CD14-positive monocyte (primary cell): ENCODE measurements around the gene ATXN1. TPM values are rescaled to one million over a fixed set of nuclear protein-coding genes. Genes with fewer than 3 reads are reported as not detected.

Experiments
- DNase-seq, 3 donors: peaks; one replicate each; pipeline ENCODE4 v3.0.0-alpha.2; 2011 to 2022
- H2AFZ ChIP-seq: 2 replicates; pipeline ENCODE4 v1.6.0; 2012; ENCODE audit warnings: mild to moderate bottlenecking, low read depth, low read length, inconsistent platforms; ENCODE audit not compliant: insufficient read depth, poor library complexity, severe bottlenecking
- H3K27ac ChIP-seq, 2 donors: 1 replicate in 1 of 2; 2 replicates in 1 of 2; pipeline ENCODE4 v1.5.1; 2012 to 2013; ENCODE audit warnings: low read length in 2 of 2, control low read depth in 1 of 2, inconsistent platforms in 1 of 2, low read depth in 1 of 2, mild to moderate bottlenecking in 1 of 2
- H3K27me3 ChIP-seq, 2 donors: one replicate each; pipeline versions ENCODE4 v1.6.0 to v1.6.1; 2011 to 2013; ENCODE audit warnings: low read length in 2 of 2; ENCODE audit not compliant: control insufficient read depth in 2 of 2, insufficient read depth in 2 of 2
- H3K36me3 ChIP-seq, 2 donors: replicated peaks in 1 of 2; 1 replicate in 1 of 2; 2 replicates in 1 of 2; pipeline versions ENCODE4 v1.5.1 to v1.6.1; 2012 to 2013; ENCODE audit warnings: low read length in 2 of 2, control low read depth in 1 of 2, inconsistent platforms in 1 of 2, mild to moderate bottlenecking in 1 of 2; ENCODE audit not compliant: insufficient read depth in 2 of 2, control insufficient read depth in 1 of 2
- H3K4me1 ChIP-seq, 2 donors: 1 replicate in 1 of 2; 2 replicates in 1 of 2; pipeline versions ENCODE4 v1.5.1 to v1.6.1; 2012 to 2013; ENCODE audit warnings: low read length in 2 of 2, control low read depth in 1 of 2, inconsistent platforms in 1 of 2, mild to moderate bottlenecking in 1 of 2, moderate library complexity in 1 of 2; ENCODE audit not compliant: insufficient read depth in 2 of 2, control insufficient read depth in 1 of 2
- H3K4me2 ChIP-seq: replicated peaks from 2 replicates; pipeline ENCODE3; 2012; ENCODE audit warnings: low read length, moderate library complexity, mild to moderate bottlenecking; ENCODE audit not compliant: poor library complexity, severe bottlenecking; ENCODE audit errors: extremely low read depth
- H3K4me3 ChIP-seq, 3 experiments: fragments of 200-600 bp in 1 of 3; sonication (generic) in 1 of 3; replicated peaks in 1 of 3; 1 replicate in 2 of 3; 2 replicates in 1 of 3; pipeline ENCODE4 v1.5.1; 2011 to 2013; ENCODE audit warnings: low read length in 3 of 3, mild to moderate bottlenecking in 3 of 3, control low read depth in 2 of 3, low read depth in 2 of 3, inconsistent platforms in 1 of 3, moderate library complexity in 1 of 3
- H3K79me2 ChIP-seq: 2 replicates; pipeline ENCODE4 v1.6.0; 2012; ENCODE audit warnings: mild to moderate bottlenecking, control low read depth, inconsistent platforms, low read length, moderate library complexity; ENCODE audit not compliant: insufficient read depth
- H3K9ac ChIP-seq: 2 replicates; pipeline ENCODE4 v1.6.0; 2017; ENCODE audit warnings: low read length, mild to moderate bottlenecking; ENCODE audit not compliant: insufficient read depth, poor library complexity, severe bottlenecking
- H3K9me3 ChIP-seq, 2 donors: replicated peaks in 1 of 2; 1 replicate in 1 of 2; 2 replicates in 1 of 2; pipeline versions ENCODE4 v1.5.1 to v1.6.1; 2012 to 2013; ENCODE audit warnings: low read length in 2 of 2, control low read depth in 1 of 2; ENCODE audit not compliant: control insufficient read depth in 1 of 2, insufficient read depth in 1 of 2
- H4K20me1 ChIP-seq: 2 replicates; pipeline ENCODE4 v1.6.0; 2012; ENCODE audit warnings: mild to moderate bottlenecking, low read length, control low read depth, moderate library complexity; ENCODE audit not compliant: insufficient read depth
- H3K27ac Mint-ChIP-seq, 7 donors: one replicate each; pipeline ENCODE4 v1.8.0; 2020; ENCODE audit warnings: mild to moderate bottlenecking in 7 of 7, mixed read lengths in 7 of 7, moderate library complexity in 6 of 7, inconsistent platforms in 2 of 7
- H3K27me3 Mint-ChIP-seq, 3 donors: one replicate each; pipeline ENCODE4 v1.8.0; 2021 to 2022; ENCODE audit warnings: low read depth in 3 of 3, mild to moderate bottlenecking in 3 of 3, mixed read lengths in 3 of 3, moderate library complexity in 3 of 3, inconsistent platforms in 1 of 3
- H3K36me3 Mint-ChIP-seq, 2 donors: one replicate each; pipeline ENCODE4 v1.8.0; 2020; ENCODE audit warnings: mixed read lengths in 2 of 2, inconsistent platforms in 1 of 2, mild to moderate bottlenecking in 1 of 2
- H3K4me1 Mint-ChIP-seq: one replicate; pipeline ENCODE4 v1.8.0; 2020; ENCODE audit warnings: mild to moderate bottlenecking, mixed read lengths
- H3K4me3 Mint-ChIP-seq, 2 donors: one replicate each; pipeline ENCODE4 v1.8.0; 2020; ENCODE audit warnings: mild to moderate bottlenecking in 2 of 2, mixed read lengths in 2 of 2, moderate library complexity in 1 of 2
- H3K9me3 Mint-ChIP-seq, 7 donors: one replicate each; pipeline ENCODE4 v1.8.0; 2020 to 2022; ENCODE audit warnings: mixed read lengths in 7 of 7, mild to moderate bottlenecking in 6 of 7, moderate library complexity in 6 of 7, inconsistent platforms in 2 of 7
- WGBS: methylation state at CpG from one replicate; pipeline ENCODE4 v1.1.5; 2013; ENCODE audit warnings: missing lambda C conversion rate; ENCODE audit not compliant: insufficient coverage; 5-methylcytosine and 5-hydroxymethylcytosine counted together
- intact Hi-C, 2 donors: fragments of 100-400 bp; cut with micrococcal nuclease; formaldehyde crosslinking; loops; one replicate each; pipeline versions ENCODE4 v1.15.0 to v1.15.1; 2023
- polyA plus RNA-seq, 3 donors: library from polyadenylated mRNA; depleted of rRNA in 1 of 3; unstranded in 2 of 3; stranded (reverse) in 1 of 3; fragments of 300-500 nt in 2 of 3; fragments of >200 nt in 1 of 3; fragmentation: Illumina TruSeq in 2 of 3; gene quantifications; 1 replicate in 2 of 3; 2 replicates in 1 of 3; pipeline ENCODE4 v1.2.3, GENCODE V29; 2012 to 2021
- TF ChIP-seq, protein P1 (sequence below): fragments of 200-600 bp; IDR thresholded peaks from one replicate; pipeline ENCODE4 v1.8.0; 2022; ENCODE audit warnings: antibody characterized with exemption, mild to moderate bottlenecking

The ATXN1 gene
- polyA plus RNA-seq, 3 donors: 8.8 to 19.1 (median 10.9) TPM

DNA sequence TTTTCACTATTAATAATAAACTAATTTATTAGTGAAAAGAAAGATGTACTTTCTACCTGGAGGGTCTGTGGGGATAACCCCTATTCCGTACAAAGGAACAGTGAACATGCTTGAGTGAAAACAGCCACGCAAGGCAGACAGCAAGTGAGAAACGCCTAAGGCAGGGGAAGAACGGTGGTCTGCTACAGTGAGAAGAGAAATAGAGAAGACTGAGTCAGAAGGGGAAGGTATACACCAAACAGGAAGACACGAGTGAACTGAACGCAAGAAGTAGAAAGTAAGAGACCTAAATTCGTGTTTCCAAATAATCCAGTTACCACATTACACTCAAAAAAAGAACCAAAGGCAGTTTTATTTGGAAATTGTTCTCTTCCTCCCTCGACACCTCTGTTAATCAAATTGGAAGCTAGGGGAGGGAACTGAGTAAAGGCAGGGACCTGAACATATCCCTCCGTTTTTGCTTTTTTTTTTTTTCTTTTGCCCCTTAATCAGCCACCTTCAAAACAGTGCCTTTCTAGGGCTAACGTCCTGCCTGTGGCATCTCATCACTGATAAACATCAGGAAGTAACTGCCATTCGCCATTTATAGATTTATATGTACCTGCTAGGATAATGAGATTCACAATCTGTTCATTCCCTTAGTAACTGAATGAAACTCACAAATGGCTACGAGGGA lies 48.9 kb downstream of the ATXN1 start:
- H3K4me3 Mint-ChIP-seq: peak overlapping the region; percentile 43 to 80
- 13% methylated on average over 4 of the region's 12 CpGs for WGBS
- peaks cover 48 to 59% of the 10 kb centered on the region in 2 donors for H3K4me1 ChIP-seq

DNA sequence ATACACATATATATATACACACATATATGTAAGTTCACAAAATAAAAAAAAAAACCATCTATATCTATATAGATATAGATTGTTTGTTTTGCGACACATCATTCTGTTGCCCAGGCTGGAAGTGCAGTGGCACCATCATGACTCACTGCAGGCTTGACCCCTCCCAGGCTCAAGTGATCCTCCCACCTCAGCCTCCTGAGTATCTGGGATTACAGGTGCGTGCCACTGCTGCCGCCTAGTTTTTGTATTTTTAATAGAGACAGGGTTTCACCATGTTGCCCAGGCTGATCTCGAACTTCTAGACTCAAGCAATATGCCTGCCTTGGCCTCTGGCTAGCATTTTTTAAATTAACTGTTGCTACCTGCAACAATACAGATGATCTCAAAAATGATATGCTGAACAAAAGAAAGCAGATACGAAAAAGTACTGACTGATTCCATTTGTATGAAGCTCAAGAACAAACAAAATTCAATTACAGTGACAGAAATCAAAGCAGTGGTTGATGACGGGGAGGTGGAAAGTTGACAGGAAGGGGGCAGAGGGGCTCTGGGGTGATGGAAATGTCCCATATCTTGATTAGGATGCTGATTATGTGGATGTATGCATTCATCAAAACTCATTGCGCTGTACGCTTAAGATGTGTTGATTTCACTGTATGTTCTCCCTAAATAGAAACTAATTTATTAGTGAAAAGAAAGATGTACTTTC lies 49.6 kb downstream of the ATXN1 start:
- peak overlapping the region in 1 of 3 experiments; percentile 63 for H3K4me3 ChIP-seq
- H3K27ac ChIP-seq: peak overlapping the region; percentile 87 to 97
- Mint-ChIP-seq H3K4me3 (peak overlapping the region; percentile 14 to 30), H3K27ac (peak overlapping the region; percentile 96 to 99 (median 98)), H3K36me3 (peaks cover 5 to 6% of the 10 kb centered on the region in 2 donors), H3K9me3 (no peaks in the 10 kb centered on the region), H3K27me3 (peaks cover 0 to 2% (median 0%) of the 10 kb centered on the region in 3 donors), H3K4me1 (peaks cover 67% of the 10 kb centered on the region)
- no peaks in the 10 kb centered on the region for H4K20me1 ChIP-seq
- TF ChIP-seq, protein P1, sequence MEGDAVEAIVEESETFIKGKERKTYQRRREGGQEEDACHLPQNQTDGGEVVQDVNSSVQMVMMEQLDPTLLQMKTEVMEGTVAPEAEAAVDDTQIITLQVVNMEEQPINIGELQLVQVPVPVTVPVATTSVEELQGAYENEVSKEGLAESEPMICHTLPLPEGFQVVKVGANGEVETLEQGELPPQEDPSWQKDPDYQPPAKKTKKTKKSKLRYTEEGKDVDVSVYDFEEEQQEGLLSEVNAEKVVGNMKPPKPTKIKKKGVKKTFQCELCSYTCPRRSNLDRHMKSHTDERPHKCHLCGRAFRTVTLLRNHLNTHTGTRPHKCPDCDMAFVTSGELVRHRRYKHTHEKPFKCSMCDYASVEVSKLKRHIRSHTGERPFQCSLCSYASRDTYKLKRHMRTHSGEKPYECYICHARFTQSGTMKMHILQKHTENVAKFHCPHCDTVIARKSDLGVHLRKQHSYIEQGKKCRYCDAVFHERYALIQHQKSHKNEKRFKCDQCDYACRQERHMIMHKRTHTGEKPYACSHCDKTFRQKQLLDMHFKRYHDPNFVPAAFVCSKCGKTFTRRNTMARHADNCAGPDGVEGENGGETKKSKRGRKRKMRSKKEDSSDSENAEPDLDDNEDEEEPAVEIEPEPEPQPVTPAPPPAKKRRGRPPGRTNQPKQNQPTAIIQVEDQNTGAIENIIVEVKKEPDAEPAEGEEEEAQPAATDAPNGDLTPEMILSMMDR: no peak
- H2AFZ ChIP-seq: no peak overlapping the region
- H3K27me3 ChIP-seq: no peaks in the 10 kb centered on the region
- H3K4me2 ChIP-seq: peak overlapping the region; percentile 68
- no peaks in the 10 kb centered on the region for H3K9me3 ChIP-seq
- intact Hi-C loops: loop anchor here (2.0 to 5.0 kb wide), 4 partner anchors 17 to 51 kb away; no protein-coding TSS in a partner anchor
- 100% methylated on average over 1 of the region's 8 CpGs for WGBS
- H3K9ac ChIP-seq: peak overlapping the region; percentile 61
- H3K79me2 ChIP-seq: peaks cover 64% of the 10 kb centered on the region
- peak in 2 of 3 donors; percentile 60 to 76 for DNase-seq
- H3K4me1 ChIP-seq: peaks cover 54 to 64% of the 10 kb centered on the region in 2 donors
- no peaks in the 10 kb centered on the region for H3K36me3 ChIP-seq

More for the DNA sequence above, 48.9 kb downstream of the ATXN1 start:
- TF ChIP-seq, protein P1: no peak
- intact Hi-C loops: loop anchor here (2.0 to 5.0 kb wide), 4 partner anchors 16 to 50 kb away; no protein-coding TSS in a partner anchor
- peaks cover 9 to 11% of the 10 kb centered on the region in 2 donors for H3K36me3 Mint-ChIP-seq
- no peaks in the 10 kb centered on the region for H3K9me3 ChIP-seq
- H4K20me1 ChIP-seq: peaks cover 4% of the 10 kb centered on the region
- H3K4me3 ChIP-seq: peak overlapping the region; percentile 12 to 63 (median 63)
- no peaks in the 10 kb centered on the region for H3K27me3 ChIP-seq
- H3K4me2 ChIP-seq: peak overlapping the region; percentile 68
- peak overlapping the region; percentile 96 to 99 (median 98) for H3K27ac Mint-ChIP-seq
- peaks cover 64% of the 10 kb centered on the region for H3K4me1 Mint-ChIP-seq
- peaks cover 71% of the 10 kb centered on the region for H3K79me2 ChIP-seq
- DNase-seq: peak; percentile 79 to 92 (median 88)
- H3K36me3 ChIP-seq: peaks cover 0 to 2% of the 10 kb centered on the region in 2 donors
- peak overlapping the region; percentile 61 for H3K9ac ChIP-seq
- no peaks in the 10 kb centered on the region for H3K9me3 Mint-ChIP-seq
- peaks cover 0 to 2% (median 0%) of the 10 kb centered on the region in 3 donors for H3K27me3 Mint-ChIP-seq
- no peak overlapping the region for H2AFZ ChIP-seq
- peak overlapping the region; percentile 87 to 97 for H3K27ac ChIP-seq
